HCT116 (cell line): ENCODE data around the gene PRDM2. TPM values are rescaled to one million over a fixed set of nuclear protein-coding genes. Genes with fewer than 3 reads are reported as not detected.

ENCODE experiments used
- ATAC-seq: fragments of 200-7000 bp; cut with Tn5 transposase; 2 replicates; pipeline ENCODE4 v1.9.1; 2020; ENCODE audit warnings: mild to moderate bottlenecking, moderate library complexity
- BruUV-seq: library from RNA; stranded (reverse); fragments of 400-500 nt; replicated peaks from 2 replicates; lab custom pipeline; 2021; lab: Mats Ljungman, UMichigan
- CTCF ChIA-PET: fragments of 300-600 bp; sonication (Branson Sonifier 250); formaldehyde crosslinking; loops from one replicate; lab custom pipeline; 2021; ENCODE audit warnings: antibody characterized with exemption; lab: Charles Lee
- POLR2A ChIA-PET: fragments of 300-600, 350-600 bp; sonication (Branson Sonifier 250); formaldehyde crosslinking; loops from one replicate; lab custom pipeline; 2021; ENCODE audit warnings: antibody characterized with exemption; lab: Charles Lee
- RAD21 ChIA-PET, 2 experiments: fragments of 300-600 bp; sonication (Branson Sonifier 250); formaldehyde crosslinking; loops; one replicate each; lab custom pipeline; 2023; ENCODE audit warnings: low total read pairs in 2 of 2; ENCODE audit not compliant: uncharacterized antibody in 2 of 2, unreplicated experiment in 2 of 2, low non-redundant PET in 1 of 2; lab: Charles Lee
- DNase-seq: peaks from one replicate; pipeline ENCODE4 v3.0.0-alpha.2; 2010; ENCODE audit warnings: low read depth, low spot score
- H2AFZ ChIP-seq: fragments of 200-600 bp; shearing (Covaris generic), sonication (generic); 2 replicates; pipeline ENCODE4 v1.6.1; 2017; ENCODE audit warnings: low read depth, mixed run types, mixed read lengths, antibody characterized with exemption, low read length; ENCODE audit not compliant: poor library complexity, severe bottlenecking
- H3K27ac ChIP-seq: 2 replicates; pipeline ENCODE4 v1.5.1; 2012; ENCODE audit warnings: low read depth, low read length
- H3K27me3 ChIP-seq: fragments of 200-600 bp; sonication (generic); 2 replicates; pipeline ENCODE4 v1.6.1; 2016; ENCODE audit warnings: mixed run types, low read length, mixed read lengths; ENCODE audit not compliant: insufficient read depth
- H3K36me3 ChIP-seq, 2 experiments: fragments of 200-500 bp in 1 of 2; fragments of 200-600 bp in 1 of 2; sonication (Bioruptor generic) in 1 of 2; sonication (generic) in 1 of 2; 2 replicates each; pipeline versions ENCODE4 v1.5.1 to v1.6.1; 2014 to 2016; ENCODE audit warnings: low read length in 2 of 2, inconsistent platforms in 1 of 2, mixed read lengths in 1 of 2, mixed run types in 1 of 2; ENCODE audit not compliant: insufficient read depth in 2 of 2, control insufficient read depth in 1 of 2
- H3K4me1 ChIP-seq, 2 experiments: fragments of 200-600 bp in 1 of 2; sonication (generic) in 1 of 2; 2 replicates each; pipeline versions ENCODE4 v1.5.1 to v1.6.1; 2012 to 2017; ENCODE audit warnings: low read length in 2 of 2, inconsistent platforms in 1 of 2, mild to moderate bottlenecking in 1 of 2, mixed read lengths in 1 of 2, mixed run types in 1 of 2, moderate library complexity in 1 of 2; ENCODE audit not compliant: insufficient read depth in 2 of 2, control insufficient read depth in 1 of 2
- H3K4me2 ChIP-seq: fragments of 200-600 bp; sonication (generic); 2 replicates; pipeline ENCODE4 v1.6.1; 2017; ENCODE audit warnings: mixed run types, low read length, mixed read lengths
- H3K4me3 ChIP-seq, 2 experiments: fragments of 200-600 bp in 1 of 2; sonication (generic) in 1 of 2; replicated peaks in 1 of 2; 2 replicates each; pipeline ENCODE4 v1.5.1; 2011 to 2016; ENCODE audit warnings: low read length in 2 of 2, control low read depth in 1 of 2, low read depth in 1 of 2, mild to moderate bottlenecking in 1 of 2, mixed read lengths in 1 of 2, mixed run types in 1 of 2
- H3K79me2 ChIP-seq: fragments of 200-600 bp; sonication (generic); 2 replicates; pipeline ENCODE4 v1.6.1; 2017; ENCODE audit warnings: mild to moderate bottlenecking, mixed run types, low read length, moderate library complexity, mixed read lengths; ENCODE audit not compliant: insufficient read depth
- H3K9ac ChIP-seq: fragments of 200-600 bp; sonication (generic); 2 replicates; pipeline ENCODE4 v1.6.1; 2016; ENCODE audit warnings: low read length, mixed read lengths
- H3K9me2 ChIP-seq: fragments of 200-600 bp; sonication (generic), shearing (Covaris generic); 2 replicates; pipeline ENCODE4 v1.6.1; 2017; ENCODE audit warnings: mixed run types, mild to moderate bottlenecking, moderate library complexity; ENCODE audit not compliant: insufficient read depth
- H3K9me3 ChIP-seq, 2 experiments: fragments of 200-500 bp in 1 of 2; fragments of 200-600 bp in 1 of 2; sonication (Bioruptor generic) in 1 of 2; sonication (generic) in 1 of 2; 2 replicates each; pipeline ENCODE4 v1.6.1; 2014 to 2017; ENCODE audit warnings: low read length in 2 of 2, mixed read lengths in 2 of 2, inconsistent platforms in 1 of 2, low read depth in 1 of 2, mild to moderate bottlenecking in 1 of 2, mixed run types in 1 of 2, moderate library complexity in 1 of 2; ENCODE audit not compliant: control insufficient read depth in 1 of 2, insufficient read depth in 1 of 2
- H4K20me1 ChIP-seq: fragments of 200-600 bp; sonication (generic), shearing (Covaris generic); 2 replicates; pipeline ENCODE4 v1.6.1; 2017; ENCODE audit warnings: mixed run types, mild to moderate bottlenecking, moderate library complexity; ENCODE audit not compliant: insufficient read depth
- CBX3 ChIP-seq: IDR thresholded peaks from 2 replicates; pipeline ENCODE4 v1.6.1; 2012; ENCODE audit warnings: low read depth
- CEBPB ChIP-seq: IDR thresholded peaks from 2 replicates; pipeline ENCODE4 v1.6.1; 2012; ENCODE audit warnings: low read depth
- EGR1 ChIP-seq: IDR thresholded peaks from 2 replicates; pipeline ENCODE4 v1.6.1; 2012; ENCODE audit warnings: low read depth
- ELF1 ChIP-seq: IDR thresholded peaks from 2 replicates; pipeline ENCODE4 v1.6.1; 2012; ENCODE audit warnings: low read depth, borderline replicate concordance
- EZH2 ChIP-seq: fragments of 200-600 bp; sonication (generic); IDR thresholded peaks from 2 replicates; pipeline ENCODE4 v1.6.1; 2017; ENCODE audit warnings: antibody characterized with exemption, mixed run types
- EZH2phosphoT487 ChIP-seq: fragments of 200-600 bp; IDR thresholded peaks from 2 replicates; pipeline ENCODE4 v1.6.1; 2018; ENCODE audit warnings: antibody characterized with exemption, borderline replicate concordance
- JUND ChIP-seq: IDR thresholded peaks from 2 replicates; pipeline ENCODE4 v1.6.1; 2012
- POLR2A ChIP-seq: IDR thresholded peaks from 2 replicates; pipeline ENCODE4 v1.7.0; 2011; ENCODE audit warnings: borderline replicate concordance; ENCODE audit not compliant: insufficient read depth, insufficient read length; ENCODE audit errors: extremely low read depth
- POLR2AphosphoS5 ChIP-seq: IDR thresholded peaks from 2 replicates; pipeline ENCODE4 v1.6.1; 2011; ENCODE audit warnings: mild to moderate bottlenecking, low read depth, low read length, moderate library complexity
- SIN3A ChIP-seq: IDR thresholded peaks from 2 replicates; pipeline ENCODE4 v1.6.1; 2012; ENCODE audit warnings: low read depth
- SP1 ChIP-seq: IDR thresholded peaks from 2 replicates; pipeline ENCODE4 v1.6.1; 2012; ENCODE audit warnings: low read depth
- TCF7L2 ChIP-seq: IDR thresholded peaks from 2 replicates; pipeline ENCODE4 v1.7.0; 2011; ENCODE audit warnings: borderline replicate concordance, inconsistent platforms; ENCODE audit not compliant: insufficient read depth, insufficient read length; ENCODE audit errors: extremely low read depth
- ZFX ChIP-seq: fragments of 450-650 bp; IDR thresholded peaks from 2 replicates; pipeline ENCODE4 v1.6.1; 2017
- intact Hi-C: fragments of 100-400 bp; cut with micrococcal nuclease; formaldehyde crosslinking; loops from 2 replicates; pipeline ENCODE4 v1.10.0; 2022
- total RNA-seq: library from RNA; stranded (reverse); gene quantifications from one replicate; pipeline ENCODE4 v1.2.1, GENCODE V29; 2021; ENCODE audit not compliant: unreplicated experiment
- TF ChIP-seq, protein P1 (sequence below): IDR thresholded peaks from 2 replicates; pipeline ENCODE4 v1.6.1; 2012
- TF ChIP-seq, protein P2 (sequence below): IDR thresholded peaks from 2 replicates; pipeline ENCODE4 v1.6.1; 2012; ENCODE audit warnings: low read depth
- TF ChIP-seq, protein P3 (sequence below): IDR thresholded peaks from 2 replicates; pipeline ENCODE4 v1.6.1; 2012
- TF ChIP-seq, protein P4 (sequence below), 3 experiments: fragments of 200-600 bp in 1 of 3; sonication (generic) in 1 of 3; IDR thresholded peaks in 2 of 3; conservative IDR thresholded peaks in 1 of 3; 2 replicates each; pipeline ENCODE4 v1.5.1; 2012 to 2017; ENCODE audit warnings: low read depth in 2 of 3, low read length in 2 of 3, antibody characterized with exemption in 1 of 3, borderline replicate concordance in 1 of 3, control low read depth in 1 of 3, mild to moderate bottlenecking in 1 of 3, mixed read lengths in 1 of 3, mixed run types in 1 of 3, moderate library complexity in 1 of 3; ENCODE audit not compliant: insufficient read depth in 1 of 3
- TF ChIP-seq, protein P5 (sequence below): IDR thresholded peaks from 2 replicates; pipeline ENCODE4 v1.6.1; 2011; ENCODE audit warnings: mild to moderate bottlenecking, low read length, moderate library complexity; ENCODE audit not compliant: insufficient replicate concordance; ENCODE audit errors: extremely low read depth

Gene PRDM2
- total RNA-seq, 1 experiment from 2014 or later: 17.3 TPM

DNA sequence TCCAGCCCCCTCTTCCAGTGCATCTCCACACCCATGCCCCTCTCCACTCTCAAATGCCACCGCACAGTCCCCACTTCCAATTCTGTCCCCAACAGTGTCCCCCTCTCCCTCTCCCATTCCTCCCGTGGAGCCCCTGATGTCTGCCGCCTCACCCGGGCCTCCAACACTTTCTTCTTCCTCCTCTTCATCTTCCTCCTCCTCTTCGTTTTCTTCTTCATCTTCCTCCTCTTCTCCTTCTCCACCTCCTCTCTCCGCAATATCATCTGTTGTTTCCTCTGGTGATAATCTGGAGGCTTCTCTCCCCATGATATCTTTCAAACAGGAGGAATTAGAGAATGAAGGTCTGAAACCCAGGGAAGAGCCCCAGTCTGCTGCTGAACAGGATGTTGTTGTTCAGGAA is 80.8 kb downstream of the PRDM2 start:
- ATAC-seq: no peak
- no peak for DNase-seq
- intact Hi-C loops: no loop called here
- ChIA-PET CTCF (no interaction called here), RAD21 (no interaction called here), POLR2A (no interaction called here)
- no peak overlapping the region for H2AFZ ChIP-seq
- peaks cover 37% of the 10 kb centered on the region for H3K79me2 ChIP-seq
- H3K9ac ChIP-seq: no peak overlapping the region
- no peaks in the 10 kb centered on the region for H4K20me1 ChIP-seq
- no peak for TF ChIP-seq JUND
- no peak for TF ChIP-seq SP1
- TF ChIP-seq, protein P1, sequence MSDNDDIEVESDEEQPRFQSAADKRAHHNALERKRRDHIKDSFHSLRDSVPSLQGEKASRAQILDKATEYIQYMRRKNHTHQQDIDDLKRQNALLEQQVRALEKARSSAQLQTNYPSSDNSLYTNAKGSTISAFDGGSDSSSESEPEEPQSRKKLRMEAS: no peak
- TF ChIP-seq EZH2phosphoT487: no peak
- TF ChIP-seq SIN3A: no peak
- TF ChIP-seq CBX3: no peak
- TF ChIP-seq, protein P2, sequence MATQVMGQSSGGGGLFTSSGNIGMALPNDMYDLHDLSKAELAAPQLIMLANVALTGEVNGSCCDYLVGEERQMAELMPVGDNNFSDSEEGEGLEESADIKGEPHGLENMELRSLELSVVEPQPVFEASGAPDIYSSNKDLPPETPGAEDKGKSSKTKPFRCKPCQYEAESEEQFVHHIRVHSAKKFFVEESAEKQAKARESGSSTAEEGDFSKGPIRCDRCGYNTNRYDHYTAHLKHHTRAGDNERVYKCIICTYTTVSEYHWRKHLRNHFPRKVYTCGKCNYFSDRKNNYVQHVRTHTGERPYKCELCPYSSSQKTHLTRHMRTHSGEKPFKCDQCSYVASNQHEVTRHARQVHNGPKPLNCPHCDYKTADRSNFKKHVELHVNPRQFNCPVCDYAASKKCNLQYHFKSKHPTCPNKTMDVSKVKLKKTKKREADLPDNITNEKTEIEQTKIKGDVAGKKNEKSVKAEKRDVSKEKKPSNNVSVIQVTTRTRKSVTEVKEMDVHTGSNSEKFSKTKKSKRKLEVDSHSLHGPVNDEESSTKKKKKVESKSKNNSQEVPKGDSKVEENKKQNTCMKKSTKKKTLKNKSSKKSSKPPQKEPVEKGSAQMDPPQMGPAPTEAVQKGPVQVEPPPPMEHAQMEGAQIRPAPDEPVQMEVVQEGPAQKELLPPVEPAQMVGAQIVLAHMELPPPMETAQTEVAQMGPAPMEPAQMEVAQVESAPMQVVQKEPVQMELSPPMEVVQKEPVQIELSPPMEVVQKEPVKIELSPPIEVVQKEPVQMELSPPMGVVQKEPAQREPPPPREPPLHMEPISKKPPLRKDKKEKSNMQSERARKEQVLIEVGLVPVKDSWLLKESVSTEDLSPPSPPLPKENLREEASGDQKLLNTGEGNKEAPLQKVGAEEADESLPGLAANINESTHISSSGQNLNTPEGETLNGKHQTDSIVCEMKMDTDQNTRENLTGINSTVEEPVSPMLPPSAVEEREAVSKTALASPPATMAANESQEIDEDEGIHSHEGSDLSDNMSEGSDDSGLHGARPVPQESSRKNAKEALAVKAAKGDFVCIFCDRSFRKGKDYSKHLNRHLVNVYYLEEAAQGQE: no peak
- no peak for TF ChIP-seq POLR2A
- no peak for TF ChIP-seq ELF1
- no peak for TF ChIP-seq POLR2AphosphoS5
- TF ChIP-seq, protein P3, sequence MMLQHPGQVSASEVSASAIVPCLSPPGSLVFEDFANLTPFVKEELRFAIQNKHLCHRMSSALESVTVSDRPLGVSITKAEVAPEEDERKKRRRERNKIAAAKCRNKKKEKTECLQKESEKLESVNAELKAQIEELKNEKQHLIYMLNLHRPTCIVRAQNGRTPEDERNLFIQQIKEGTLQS: no peak
- TF ChIP-seq CEBPB: no peak
- TF ChIP-seq TCF7L2: no peak
- TF ChIP-seq EGR1: no peak
- no peak for TF ChIP-seq ZFX
- TF ChIP-seq EZH2: no peak
- TF ChIP-seq, protein P4, sequence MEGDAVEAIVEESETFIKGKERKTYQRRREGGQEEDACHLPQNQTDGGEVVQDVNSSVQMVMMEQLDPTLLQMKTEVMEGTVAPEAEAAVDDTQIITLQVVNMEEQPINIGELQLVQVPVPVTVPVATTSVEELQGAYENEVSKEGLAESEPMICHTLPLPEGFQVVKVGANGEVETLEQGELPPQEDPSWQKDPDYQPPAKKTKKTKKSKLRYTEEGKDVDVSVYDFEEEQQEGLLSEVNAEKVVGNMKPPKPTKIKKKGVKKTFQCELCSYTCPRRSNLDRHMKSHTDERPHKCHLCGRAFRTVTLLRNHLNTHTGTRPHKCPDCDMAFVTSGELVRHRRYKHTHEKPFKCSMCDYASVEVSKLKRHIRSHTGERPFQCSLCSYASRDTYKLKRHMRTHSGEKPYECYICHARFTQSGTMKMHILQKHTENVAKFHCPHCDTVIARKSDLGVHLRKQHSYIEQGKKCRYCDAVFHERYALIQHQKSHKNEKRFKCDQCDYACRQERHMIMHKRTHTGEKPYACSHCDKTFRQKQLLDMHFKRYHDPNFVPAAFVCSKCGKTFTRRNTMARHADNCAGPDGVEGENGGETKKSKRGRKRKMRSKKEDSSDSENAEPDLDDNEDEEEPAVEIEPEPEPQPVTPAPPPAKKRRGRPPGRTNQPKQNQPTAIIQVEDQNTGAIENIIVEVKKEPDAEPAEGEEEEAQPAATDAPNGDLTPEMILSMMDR (IDR thresholded peaks at IDR 0.05 in 2 of 3, conservative IDR thresholded peaks at IDR 0.05 in 1 of 3; ENCODE audit: borderline replicate concordance in 1 of 3, insufficient read depth in 1 of 3, low read depth in 2 of 3, low read length in 2 of 3): no peak
- TF ChIP-seq, protein P5, sequence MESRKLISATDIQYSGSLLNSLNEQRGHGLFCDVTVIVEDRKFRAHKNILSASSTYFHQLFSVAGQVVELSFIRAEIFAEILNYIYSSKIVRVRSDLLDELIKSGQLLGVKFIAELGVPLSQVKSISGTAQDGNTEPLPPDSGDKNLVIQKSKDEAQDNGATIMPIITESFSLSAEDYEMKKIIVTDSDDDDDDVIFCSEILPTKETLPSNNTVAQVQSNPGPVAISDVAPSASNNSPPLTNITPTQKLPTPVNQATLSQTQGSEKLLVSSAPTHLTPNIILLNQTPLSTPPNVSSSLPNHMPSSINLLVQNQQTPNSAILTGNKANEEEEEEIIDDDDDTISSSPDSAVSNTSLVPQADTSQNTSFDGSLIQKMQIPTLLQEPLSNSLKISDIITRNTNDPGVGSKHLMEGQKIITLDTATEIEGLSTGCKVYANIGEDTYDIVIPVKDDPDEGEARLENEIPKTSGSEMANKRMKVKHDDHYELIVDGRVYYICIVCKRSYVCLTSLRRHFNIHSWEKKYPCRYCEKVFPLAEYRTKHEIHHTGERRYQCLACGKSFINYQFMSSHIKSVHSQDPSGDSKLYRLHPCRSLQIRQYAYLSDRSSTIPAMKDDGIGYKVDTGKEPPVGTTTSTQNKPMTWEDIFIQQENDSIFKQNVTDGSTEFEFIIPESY: no peak
- TSS peak; percentile 9 for BruUV-seq
- H3K9me2 ChIP-seq: no peaks in the 10 kb centered on the region
- H3K4me2 ChIP-seq: no peak overlapping the region
- no peak overlapping the region for H3K4me3 ChIP-seq
- H3K4me1 ChIP-seq: no peaks in the 10 kb centered on the region
- H3K27ac ChIP-seq: no peak overlapping the region
- no peaks in the 10 kb centered on the region for H3K27me3 ChIP-seq
- H3K9me3 ChIP-seq: no peaks in the 10 kb centered on the region
- H3K36me3 ChIP-seq: peaks cover 16 to 19% of the 10 kb centered on the region in 2 experiments; a peak in 2 of 4 replicates
